C1 segment of cervical spinal cord (tissue), 14 donors: ENCODE results near the gene ABCA3.
"Not testable (repeated sequence)": the region's sequence is repeated elsewhere in the genome, so short reads cannot be mapped to it uniquely, and the experiment has no call there.

Source experiments
- DNase-seq, 14 donors: peaks; one replicate each; lab custom pipeline; 2025; lab: John Stamatoyannopoulos, UW

The ABCA3 gene

DNA sequence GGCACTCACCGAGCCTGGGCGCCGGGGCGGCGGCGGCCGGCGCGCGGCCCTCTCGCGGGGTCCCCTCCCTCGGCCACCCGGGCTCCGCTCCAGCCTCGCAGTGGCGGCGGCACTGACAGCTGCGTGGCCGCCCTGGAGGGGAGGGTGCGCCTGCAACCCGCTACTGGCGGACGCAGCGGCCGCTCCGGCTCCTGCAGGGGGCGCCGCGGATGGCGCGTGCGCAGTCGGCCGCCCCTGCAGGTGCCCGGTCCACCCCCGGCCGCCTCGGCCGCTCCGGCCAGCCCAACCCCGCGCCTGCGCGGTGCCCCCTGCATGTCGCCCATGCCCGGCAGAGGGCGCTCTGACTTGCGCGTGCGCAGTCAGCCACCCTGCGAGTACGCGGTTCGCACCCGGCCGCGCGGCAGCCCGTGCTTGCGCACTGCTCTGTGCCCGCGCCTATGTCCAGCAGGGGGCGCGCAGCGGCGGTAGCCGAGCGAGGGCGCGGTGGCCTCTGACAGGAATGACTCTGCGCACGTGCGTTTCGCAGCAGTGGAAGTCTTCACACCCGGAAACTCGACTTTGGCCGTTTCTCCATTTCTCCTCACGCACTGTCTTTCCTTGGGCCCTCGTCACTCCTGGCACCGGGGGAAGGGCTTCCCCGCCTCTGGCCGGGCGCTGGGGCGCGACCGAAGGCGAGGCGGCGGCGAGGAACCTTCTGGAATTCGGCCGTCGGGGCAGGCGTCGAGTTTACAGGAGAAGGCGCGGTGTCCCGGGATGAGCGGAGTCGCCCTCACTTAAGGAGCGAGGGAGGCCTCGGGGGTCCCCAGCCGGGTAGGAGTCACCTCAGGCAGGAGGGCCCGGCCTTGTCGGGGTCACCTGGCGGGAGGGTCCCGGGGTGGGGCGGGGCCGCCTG is at the start of gene ABCA3:
Gene ABCA3, minus strand, starts transcription at position 165 of the 892 bp plus-strand sequence. CDS start 14,262 bp downstream, outside the sequence.
- peak; percentile 72 to 99 (median 92) for DNase-seq

DNA sequence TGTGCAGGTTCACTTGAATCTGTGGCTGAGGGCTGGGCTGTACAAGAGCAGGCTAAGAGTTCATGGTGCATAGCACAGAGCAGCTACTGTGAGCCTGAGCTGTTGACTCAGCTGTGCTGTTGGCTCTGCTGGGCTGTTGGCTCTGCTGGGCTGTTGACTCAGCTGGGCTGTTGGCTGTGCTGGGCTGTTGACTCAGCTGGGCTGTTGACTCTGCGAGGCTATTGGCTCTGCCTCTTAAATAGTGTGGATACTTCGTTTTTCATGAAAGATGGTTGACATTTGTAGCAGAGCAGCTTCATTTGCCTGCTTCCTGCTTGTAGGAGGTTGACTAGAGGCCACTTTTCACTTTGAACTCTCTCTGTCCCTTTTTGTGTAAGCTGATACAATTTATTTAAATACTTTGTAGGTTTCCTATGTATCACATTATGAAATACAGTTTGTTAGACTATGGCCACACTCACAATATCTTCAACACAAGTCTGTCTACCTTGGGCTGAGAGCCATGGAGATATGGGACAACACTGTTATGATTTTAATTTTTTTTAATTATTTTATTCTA is 48.4 kb upstream of the ABCA3 start:
- DNase-seq = no peak

DNA sequence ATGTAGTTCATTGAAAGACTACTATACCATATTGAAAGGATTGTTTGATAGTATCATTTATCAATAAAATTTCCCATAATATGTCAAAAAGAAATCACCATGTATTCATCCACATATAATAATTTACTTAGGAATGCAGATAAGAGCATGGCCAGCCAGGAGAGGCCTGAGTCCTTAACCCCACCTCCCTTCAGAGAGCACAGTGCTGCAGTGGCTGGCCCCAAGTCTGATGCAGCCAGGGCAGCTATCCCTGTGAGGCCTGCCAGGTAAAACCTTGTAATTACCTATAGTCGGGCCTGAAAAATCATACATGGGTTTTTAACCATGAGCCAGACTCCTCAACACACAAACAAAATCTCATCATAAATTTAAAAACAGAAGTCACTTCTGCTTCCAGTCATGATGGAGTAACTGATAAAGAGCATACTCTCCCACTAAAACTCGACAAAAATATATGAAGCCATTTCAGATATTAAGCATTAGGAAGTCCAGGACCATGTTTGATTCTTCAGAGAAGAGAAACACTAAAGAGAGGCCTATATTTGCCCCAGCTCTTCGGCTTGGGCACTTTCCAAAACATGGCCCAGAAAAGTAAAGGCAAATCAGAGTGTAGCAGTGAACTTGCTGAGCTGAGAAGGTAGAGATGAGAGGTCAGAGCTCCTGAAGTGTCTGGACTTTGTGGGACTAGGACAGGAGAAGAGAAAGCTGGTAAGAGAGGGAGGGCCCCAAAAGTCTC is 47.8 kb upstream of the ABCA3 start:
- no peak for DNase-seq

DNA sequence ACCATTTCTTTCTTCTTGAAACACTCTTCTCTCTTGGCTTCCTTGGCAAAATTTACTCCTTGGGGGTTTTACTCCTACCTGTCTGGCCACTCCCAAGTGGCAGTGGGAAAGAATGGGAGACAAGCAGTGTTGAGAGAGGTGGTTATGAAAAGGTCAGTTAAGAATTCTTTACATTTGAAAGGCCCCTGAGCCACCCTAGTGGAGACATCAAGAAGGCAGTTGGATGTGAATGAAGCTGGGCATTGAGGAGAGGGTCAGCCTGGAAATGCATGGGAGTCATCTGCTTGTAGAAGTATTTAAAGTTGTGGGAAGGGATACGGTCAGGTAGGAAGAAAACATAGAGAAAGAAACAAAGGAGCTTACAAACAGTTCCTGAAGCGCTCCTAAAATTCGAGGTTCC is 46.5 kb upstream of the ABCA3 start:
- DNase-seq = no peak

DNA sequence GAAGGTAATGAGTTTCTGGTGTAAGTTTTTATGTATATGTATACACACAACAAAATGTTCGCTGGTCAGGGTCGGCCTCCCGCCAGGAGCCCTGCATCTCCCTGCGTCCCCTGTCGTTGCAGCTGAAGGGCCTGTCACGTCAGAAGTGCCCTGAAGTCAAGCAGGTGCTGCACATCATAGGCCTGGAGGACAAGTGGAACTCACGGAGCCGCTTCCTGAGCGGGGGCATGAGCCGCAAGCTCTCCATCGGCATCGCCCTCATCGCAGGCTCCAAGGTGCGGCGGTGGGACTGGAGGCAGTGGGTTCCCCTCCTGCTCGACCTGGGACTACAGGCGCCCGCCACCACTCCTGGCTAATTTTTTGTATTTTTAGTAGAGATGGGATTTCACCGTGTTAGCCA is 45.5 kb upstream of the ABCA3 start:
- not testable (repeated sequence) for DNase-seq

DNA sequence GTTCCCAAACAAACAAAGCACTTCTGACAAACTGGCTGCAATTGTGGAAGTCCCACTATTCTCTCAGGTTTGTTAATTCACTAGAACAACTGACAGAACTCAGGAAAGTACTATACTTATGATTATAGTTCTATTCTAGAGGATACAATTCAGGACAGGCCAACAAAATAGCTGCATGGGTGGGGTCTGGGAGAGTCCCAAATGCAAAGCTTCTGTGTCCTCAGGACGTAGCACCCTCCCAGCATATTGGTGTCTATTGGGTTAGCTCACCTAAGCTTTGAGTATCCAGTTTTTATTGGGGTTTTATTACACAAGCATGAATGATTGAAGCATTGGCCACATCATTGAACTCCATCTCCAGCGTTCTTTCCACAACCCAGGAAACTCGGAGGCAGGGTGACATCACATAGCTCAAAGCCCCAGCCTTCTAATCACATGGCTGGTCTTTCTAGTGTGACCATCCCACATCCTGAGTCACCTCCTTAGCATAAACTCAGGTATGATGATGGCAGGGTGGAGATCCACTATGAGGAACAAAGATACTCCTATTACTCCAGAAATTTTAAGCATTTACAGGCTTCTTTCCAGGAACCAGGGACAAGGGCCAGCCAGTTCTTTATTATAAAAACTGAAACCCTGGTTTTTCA is 44.8 kb upstream of the ABCA3 start:
- no peak for DNase-seq

DNA sequence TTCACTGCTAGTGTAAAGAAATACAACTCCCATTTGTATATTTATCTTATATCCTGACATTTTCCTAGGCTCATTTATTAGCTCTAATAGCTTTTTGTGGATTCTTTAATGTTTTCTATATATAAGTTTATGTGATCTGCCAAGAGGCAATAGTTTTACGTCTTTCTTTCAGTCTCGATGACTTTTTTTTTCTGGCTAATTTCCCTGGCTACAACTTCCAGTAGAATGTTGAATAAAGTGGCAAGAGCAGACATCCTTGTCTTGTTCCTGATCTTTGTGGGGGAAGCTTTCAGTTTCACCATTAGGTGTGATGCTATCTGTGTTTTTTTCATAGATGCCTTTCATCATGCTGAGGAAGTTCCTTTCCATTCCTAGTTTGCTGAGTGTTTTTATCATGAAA is 43.9 kb upstream of the ABCA3 start:
- no peak for DNase-seq

DNA sequence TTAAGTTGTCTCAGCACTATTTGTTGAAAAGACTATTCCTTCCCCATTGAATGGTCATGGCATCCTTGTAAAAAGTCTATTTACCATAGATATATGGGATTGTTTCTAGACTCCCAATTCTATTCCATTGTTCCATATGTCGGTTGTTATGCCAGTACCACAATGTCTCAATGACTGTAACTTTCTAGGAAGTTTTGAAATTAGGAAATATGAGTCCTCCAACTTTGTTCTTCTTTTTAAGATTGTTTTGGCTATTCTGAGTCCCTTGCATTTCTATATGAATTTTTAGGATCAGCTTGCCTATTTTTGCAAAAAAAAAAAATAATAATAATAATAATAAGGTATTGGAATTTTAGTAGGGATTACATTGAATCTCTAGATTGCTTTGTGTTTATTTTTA is 43.0 kb upstream of the ABCA3 start:
- no peak for DNase-seq

DNA sequence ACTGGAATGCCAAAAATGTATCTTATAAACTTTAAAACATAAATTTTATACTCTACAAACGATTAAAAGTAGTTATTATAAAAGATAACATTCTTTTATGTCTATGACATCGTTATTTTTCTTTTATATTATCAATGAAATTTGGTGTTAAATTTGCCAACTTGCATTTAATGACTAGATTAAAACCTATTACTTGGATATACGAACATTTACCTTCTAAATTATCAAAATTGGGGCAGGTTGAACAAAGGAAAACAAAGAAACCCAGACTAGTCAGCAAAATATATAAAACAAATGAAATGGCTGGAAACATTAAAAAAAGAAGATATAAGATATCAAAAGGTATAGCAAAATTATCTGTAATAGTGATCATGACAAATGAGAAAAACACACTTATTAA is 34.1 kb upstream of the ABCA3 start:
- no peak for DNase-seq

DNA sequence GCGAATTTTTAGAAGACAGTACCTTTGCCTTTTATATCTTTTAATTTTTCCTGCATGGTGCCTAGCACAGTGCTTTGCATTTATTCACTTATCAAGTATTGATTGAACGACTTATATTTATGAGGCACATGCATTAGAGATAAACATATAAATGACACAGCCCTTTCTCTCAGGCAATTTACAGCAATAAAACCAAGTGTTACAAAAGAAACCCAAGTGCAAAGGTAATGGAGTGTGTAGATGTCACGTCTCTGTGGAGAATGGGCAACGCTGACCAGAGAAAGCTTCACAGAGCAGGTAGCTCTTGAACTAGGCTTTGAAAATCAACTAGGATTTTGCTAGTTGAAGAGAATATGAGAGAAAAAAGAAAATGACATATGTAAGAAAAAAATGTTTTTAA is 32.6 kb upstream of the ABCA3 start:
- no peak for DNase-seq

DNA sequence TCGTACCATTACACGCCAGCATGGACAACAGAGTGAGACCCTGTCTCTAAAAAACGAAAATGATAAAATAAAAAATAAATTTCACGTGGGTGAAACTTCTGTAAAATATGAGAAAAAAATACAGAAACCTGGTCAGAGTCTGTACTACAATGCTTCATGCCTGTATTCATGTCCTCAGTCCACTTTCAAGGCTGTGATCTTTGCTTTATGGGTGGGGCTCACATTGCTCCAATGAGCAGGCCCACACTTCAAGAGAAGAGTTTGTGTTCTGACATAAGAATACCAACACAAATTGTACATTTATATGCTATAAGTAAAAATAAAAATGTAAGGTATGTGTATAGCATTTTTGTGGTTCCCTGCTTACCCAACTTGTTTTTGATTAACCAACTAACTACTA is 32.2 kb upstream of the ABCA3 start:
- no peak for DNase-seq

DNA sequence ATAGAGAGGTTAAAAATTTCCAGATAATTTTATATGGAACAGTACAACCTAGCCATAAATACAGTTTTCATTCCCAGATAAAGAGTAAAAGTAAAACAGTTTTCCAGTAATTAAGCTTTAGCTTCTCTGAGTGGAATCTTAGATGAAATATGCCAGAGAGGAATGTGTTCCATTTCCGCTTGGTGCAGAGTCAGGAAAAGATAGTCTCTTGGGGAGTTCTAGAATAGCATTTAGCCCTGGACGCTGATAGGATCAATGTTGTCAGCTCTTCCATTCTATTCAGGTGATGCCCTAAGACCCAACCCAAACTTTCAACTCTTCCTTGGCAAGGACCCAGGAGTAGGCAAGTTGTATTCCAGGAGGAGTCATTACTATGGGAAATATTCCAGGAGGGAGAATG is 30.9 kb upstream of the ABCA3 start:
- DNase-seq = no peak

DNA sequence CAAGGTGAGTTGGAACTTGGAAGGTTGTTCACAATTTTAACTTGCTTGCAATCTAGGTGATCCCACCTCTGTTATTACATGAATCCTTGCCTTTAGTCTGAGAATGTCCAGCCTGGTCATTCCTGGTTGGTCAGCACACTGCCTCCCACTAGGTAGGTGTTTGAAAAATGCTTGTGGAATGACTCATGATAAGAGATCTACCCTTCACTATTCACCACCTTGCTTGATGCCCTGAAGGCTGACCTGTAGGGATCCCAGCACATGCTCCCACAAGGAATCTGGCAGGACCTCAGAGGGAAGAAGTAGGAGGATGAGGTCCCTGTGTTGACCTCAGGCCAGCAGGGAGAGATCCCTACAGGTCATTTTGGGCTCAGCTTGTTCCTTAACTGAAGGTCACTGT is 30.2 kb upstream of the ABCA3 start:
- DNase-seq = no peak

DNA sequence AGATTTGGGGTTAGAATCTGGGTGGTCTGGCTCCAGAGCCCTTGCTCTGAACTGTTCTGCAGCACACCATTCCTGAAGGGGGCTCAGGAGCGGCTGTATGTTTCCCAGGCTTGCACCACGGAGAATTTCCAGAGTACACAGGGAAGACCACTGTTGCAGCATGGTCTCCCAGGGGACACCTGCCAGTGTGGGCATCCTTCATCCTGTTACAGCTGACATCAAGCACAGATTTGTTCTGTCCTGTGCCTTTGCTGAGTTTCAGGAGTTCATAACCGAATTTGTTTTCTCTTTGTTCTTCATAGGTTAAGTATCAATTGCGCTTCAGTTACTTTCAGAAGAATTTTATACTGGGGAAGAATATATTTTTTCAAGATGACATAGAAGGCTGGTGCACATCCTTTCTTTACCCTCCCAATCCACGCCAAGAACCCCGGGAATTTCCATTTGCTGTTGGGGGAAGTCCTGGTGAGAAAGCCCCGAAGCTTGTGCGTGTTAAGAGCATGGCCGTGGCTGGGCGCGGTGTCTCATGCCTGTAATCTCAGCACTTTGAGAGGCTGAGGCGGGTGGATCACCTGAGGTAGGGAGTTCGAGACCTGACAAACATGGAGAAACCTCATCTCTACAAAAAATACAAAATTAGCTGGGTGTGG is 26.3 kb upstream of the ABCA3 start:
- DNase-seq = no peak

DNA sequence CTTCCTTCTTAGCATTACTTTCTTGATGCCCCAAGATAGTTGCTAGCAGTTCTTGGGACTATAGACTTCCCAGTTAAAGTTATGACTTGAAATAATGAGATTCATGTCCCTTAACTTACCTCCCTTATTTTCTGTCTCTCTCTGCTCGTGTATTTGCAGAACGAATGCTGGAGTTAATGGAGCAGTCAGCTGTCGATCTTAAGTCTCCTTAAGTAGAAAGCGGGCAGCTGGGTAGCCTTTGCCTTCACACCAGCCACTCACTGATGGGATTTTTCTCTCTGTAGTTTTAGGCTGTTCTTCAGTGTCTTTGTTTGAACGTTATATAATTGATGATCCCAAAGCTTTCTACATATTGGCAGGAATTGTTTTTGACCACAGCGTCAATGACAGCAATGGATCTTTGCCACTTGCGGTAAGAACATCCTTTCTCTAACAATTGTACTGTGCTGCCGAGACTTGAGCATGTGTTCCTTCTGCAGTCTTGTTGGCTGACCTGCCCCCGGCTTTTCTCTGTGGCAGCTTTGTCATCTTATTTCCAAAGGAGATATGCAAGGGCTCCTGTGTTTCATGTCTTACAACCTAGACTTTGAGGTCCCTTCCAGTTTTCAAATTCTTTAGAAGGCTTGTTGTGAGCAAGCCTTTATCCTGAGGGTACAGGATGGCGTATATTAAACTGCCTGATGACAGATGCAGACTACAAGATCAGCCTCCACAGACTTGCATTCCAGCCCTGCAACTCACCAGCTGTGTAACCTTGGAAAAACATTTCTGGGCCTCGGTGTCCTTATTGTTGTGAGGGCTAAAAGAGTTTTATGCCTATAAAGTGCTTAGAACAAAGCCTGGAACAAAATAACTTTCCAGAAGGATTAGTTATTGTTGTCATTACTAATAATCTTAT is 25.1 kb upstream of the ABCA3 start:
- DNase-seq = no peak

DNA sequence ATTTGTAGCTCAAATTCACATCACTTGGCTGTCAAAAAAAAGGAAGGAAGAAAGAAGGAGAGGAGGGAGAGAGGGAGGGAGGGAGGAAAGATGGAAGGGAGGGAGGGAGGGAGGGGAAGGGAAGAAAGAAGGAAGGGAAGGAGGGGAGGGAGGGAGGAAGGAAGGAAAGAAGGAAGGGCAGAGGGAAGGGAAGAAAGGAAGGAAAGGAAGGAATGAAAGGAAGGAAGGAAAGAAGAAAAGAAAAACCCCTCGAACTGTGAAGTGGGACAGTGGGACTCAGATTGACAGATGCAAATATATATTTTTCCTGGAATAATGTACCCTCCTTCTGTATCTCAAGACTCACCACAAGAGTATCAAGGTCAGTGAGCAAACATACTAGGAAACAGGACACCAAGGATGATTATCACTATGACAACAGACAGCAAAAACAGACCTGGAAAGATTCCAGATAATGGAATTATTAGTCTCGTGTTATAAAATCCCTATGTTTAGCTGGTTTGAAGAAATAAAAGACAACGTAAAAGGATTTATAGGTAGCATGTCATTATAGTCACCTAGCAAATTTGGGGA is 24.2 kb upstream of the ABCA3 start:
- DNase-seq = no peak

DNA sequence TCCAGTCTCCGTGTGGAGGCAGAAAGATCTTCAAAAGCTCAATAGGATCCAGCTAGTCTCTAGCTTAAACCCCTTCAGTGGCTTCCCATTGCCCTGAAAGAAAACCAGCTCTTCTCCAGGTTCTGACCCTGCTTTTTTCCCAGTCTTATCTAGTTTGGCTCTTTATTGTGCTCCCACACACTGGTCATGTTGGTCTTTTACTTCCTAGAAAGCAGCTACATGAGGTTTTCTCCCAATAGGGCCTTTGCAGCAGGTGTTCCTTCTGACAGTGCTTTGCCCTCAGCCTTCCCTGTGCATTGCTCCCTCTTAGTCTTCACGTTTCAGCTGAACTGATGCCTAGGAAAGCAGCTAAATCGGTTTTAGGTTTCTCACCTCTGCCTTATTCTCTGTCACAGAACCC is 21.7 kb upstream of the ABCA3 start:
- DNase-seq = no peak

DNA sequence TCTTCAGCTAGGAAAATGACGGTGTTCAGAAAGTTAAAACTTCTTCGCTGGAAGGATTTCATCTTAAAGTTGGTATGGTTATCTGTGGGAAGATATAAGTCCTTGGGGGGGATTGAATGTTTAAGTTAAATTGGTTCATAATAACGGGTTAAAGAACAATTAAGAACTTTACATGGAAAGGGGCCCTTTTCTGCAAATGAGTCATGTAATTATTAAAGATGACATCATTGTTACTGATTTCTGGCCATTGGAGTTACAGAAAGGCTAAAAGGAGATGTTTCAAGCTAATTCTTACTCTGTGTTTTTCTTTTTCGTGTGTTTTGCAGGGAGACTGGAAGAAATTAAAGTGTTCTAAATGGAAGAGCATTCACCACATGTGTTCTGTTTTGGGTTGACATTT is 20.6 kb upstream of the ABCA3 start:
- DNase-seq = no peak

DNA sequence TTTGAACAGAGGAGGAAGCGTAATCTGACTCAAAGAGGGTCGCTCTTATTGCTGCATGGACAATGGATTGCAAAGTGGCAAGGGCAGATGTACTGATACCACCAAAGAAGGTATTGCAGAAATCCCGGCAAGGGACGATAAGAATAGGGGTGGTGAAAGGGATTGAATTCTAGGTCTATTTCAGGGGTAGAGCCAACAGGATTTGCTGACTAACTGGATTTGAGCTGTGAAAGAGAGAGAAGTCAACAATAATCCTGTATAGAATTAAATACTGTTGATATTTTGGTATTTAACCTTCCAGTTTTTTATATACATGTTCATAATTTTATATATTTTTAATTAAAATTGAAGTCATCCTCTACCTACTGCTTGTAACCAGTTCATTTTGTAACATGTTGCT is 19.4 kb upstream of the ABCA3 start:
- no peak for DNase-seq

DNA sequence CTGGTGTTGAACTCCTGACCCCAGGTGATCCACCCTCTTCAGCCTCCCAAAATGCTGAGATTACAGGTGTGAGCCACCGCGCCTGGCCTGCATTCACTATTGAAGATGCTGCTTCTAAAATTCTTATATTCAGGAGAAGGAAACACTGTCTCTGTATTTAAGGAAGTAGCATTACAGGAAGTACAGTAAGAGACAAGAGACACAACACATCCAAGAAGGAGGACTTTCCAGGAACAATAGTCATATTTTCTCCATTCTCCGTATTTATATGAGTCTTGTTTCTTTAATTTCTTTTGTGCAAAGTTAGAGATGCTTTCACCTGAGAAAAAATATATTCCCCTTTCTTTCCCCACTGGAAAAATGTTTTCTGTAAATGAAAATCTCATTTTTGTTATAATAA is 18.3 kb upstream of the ABCA3 start:
- DNase-seq = no peak
